Activated CD4-positive, alpha-beta T cell treated with anti-CD3 and anti-CD28 coated beads, Interleukin-2, amount 50 U/mL, for 16 hours (primary cell): ENCODE results near the gene UBXN4.

Experiments used
- DNase-seq: peaks from one replicate; pipeline ENCODE4 v3.0.0-alpha.2; 2020

Gene UBXN4

GRCh38 chr2:135812907-135813511, 71.4 kb downstream of the UBXN4 start:
- no peak for DNase-seq

GRCh38 chr2:135815269-135815668, 73.6 kb downstream of the UBXN4 start:
- no peak for DNase-seq

GRCh38 chr2:135817466-135817865, 75.8 kb downstream of the UBXN4 start:
- no peak for DNase-seq

GRCh38 chr2:135817951-135818350, 76.3 kb downstream of the UBXN4 start:
- no peak for DNase-seq

GRCh38 chr2:135818937-135819610, 77.4 kb downstream of the UBXN4 start:
- DNase-seq, result peak; percentile 83

GRCh38 chr2:135820003-135820618, 78.5 kb downstream of the UBXN4 start:
- DNase-seq, result peak; percentile 94

GRCh38 chr2:135821190-135821589, 79.5 kb downstream of the UBXN4 start:
- no peak for DNase-seq

GRCh38 chr2:135822855-135823254, 81.2 kb downstream of the UBXN4 start:
- DNase-seq, result no peak

- DNase-seq, result no peak
Measured at GRCh38 chr2:135825131-135825530, 83.5 kb downstream of the UBXN4 start.

- DNase-seq, result no peak
Measured at GRCh38 chr2:135825550-135826176, 84.0 kb downstream of the UBXN4 start.

GRCh38 chr2:135826544-135826943, 84.9 kb downstream of the UBXN4 start:
- no peak for DNase-seq

- DNase-seq, result no peak
Measured at GRCh38 chr2:135829378-135830135, 87.9 kb downstream of the UBXN4 start.

- no peak for DNase-seq
Measured at GRCh38 chr2:135831180-135831812, 89.6 kb downstream of the UBXN4 start.

GRCh38 chr2:135832891-135833290, 91.2 kb downstream of the UBXN4 start:
- no peak for DNase-seq
